Measurements from ENCODE around the gene MRPL17.

The MRPL17 gene

GRCh38 chr11:6631361-6631890 lies 51.7 kb downstream of the MRPL17 start:
- DNase-seq, result no peak

GRCh38 chr11:6630632-6631291 lies 52.4 kb downstream of the MRPL17 start:
- no peak for DNase-seq
